HEK293T (cell line): ENCODE results near the gene IRF2BP2.
A peak's percentile ranks its signal among the peaks of the same experiment; 100 is the strongest.

Source experiments
- CTCF ChIA-PET: fragments of 350-600 bp; formaldehyde crosslinking; extraction: SDS; loops from one replicate; lab custom pipeline; 2021; ENCODE audit warnings: antibody characterized with exemption, inconsistent platforms; lab: Yijun Ruan, JAX
- POLR2A ChIA-PET: fragments of 350-600 bp; formaldehyde crosslinking; extraction: SDS; loops from one replicate; lab custom pipeline; 2020; ENCODE audit warnings: antibody characterized with exemption, inconsistent platforms; lab: Yijun Ruan, JAX
- DNase-seq: peaks from one replicate; pipeline ENCODE4 v3.0.0; 2012; ENCODE audit warnings: mixed read lengths; ENCODE audit errors: extremely low spot score
- ARNT ChIP-seq: fragments of 450-650 bp; IDR thresholded peaks from 2 replicates; pipeline ENCODE4 v1.6.1; 2017; ENCODE audit warnings: mild to moderate bottlenecking
- BHLHE40 ChIP-seq: fragments of 450-650 bp; IDR thresholded peaks from 2 replicates; pipeline ENCODE4 v1.6.1; 2016; ENCODE audit warnings: mild to moderate bottlenecking, moderate library complexity, borderline replicate concordance
- CTBP1 ChIP-seq: fragments of 450-650 bp; IDR thresholded peaks from 2 replicates; pipeline ENCODE4 v1.6.1; 2016; ENCODE audit warnings: borderline replicate concordance
- ELF4 ChIP-seq: fragments of 450-650 bp; IDR thresholded peaks from 2 replicates; pipeline ENCODE4 v1.6.1; 2017; ENCODE audit warnings: antibody characterized with exemption
- FOXA1 ChIP-seq: fragments of 450-650 bp; IDR thresholded peaks from 2 replicates; pipeline ENCODE4 v1.6.1; 2016; ENCODE audit warnings: mild to moderate bottlenecking
- FOXK2 ChIP-seq: fragments of 450-650 bp; IDR thresholded peaks from 2 replicates; pipeline ENCODE4 v1.6.1; 2016; ENCODE audit warnings: mild to moderate bottlenecking
- FOXM1 ChIP-seq: fragments of 450-650 bp; IDR thresholded peaks from 2 replicates; pipeline ENCODE4 v1.6.1; 2017; ENCODE audit warnings: mild to moderate bottlenecking, borderline replicate concordance
- HDGF ChIP-seq: fragments of 450-650 bp; IDR thresholded peaks from 2 replicates; pipeline ENCODE4 v1.6.1; 2017; ENCODE audit warnings: antibody characterized with exemption, borderline replicate concordance
- L3MBTL2 ChIP-seq: fragments of 450-650 bp; conservative IDR thresholded peaks from 2 replicates; pipeline ENCODE4 v1.6.1; 2016; ENCODE audit warnings: mild to moderate bottlenecking
- LEF1 ChIP-seq: fragments of 450-650 bp; IDR thresholded peaks from 2 replicates; pipeline ENCODE4 v1.6.1; 2017; ENCODE audit warnings: mild to moderate bottlenecking, borderline replicate concordance
- NFRKB ChIP-seq: fragments of 450-650 bp; IDR thresholded peaks from 2 replicates; pipeline ENCODE4 v1.6.1; 2016; ENCODE audit warnings: mild to moderate bottlenecking, moderate library complexity
- SP1 ChIP-seq: fragments of 450-650 bp; IDR thresholded peaks from 2 replicates; pipeline ENCODE4 v1.6.1; 2017
- SUZ12 ChIP-seq: fragments of 450-650 bp; IDR thresholded peaks from 2 replicates; pipeline ENCODE4 v1.6.1; 2016; ENCODE audit warnings: mild to moderate bottlenecking
- TARDBP ChIP-seq: fragments of 450-650 bp; IDR thresholded peaks from 2 replicates; pipeline ENCODE4 v1.6.1; 2016
- ZNF384 ChIP-seq: fragments of 450-650 bp; IDR thresholded peaks from 2 replicates; pipeline ENCODE4 v1.6.1; 2016
- TF ChIP-seq, protein P1 (sequence below): fragments of 450-650 bp; IDR thresholded peaks from 2 replicates; pipeline ENCODE4 v1.6.1; 2016

IRF2BP2 gene

GRCh38 chr1:234610061-234610665 is at the start of gene IRF2BP2:
Gene IRF2BP2 (minus strand): TSS chr1:234610178. CDS start chr1:234609494, 684 bp downstream.
- TF ChIP-seq ARNT, result 0 out of 2 replicates have a peak, but pooled peaks have one; percentile 20
- no peak for TF ChIP-seq FOXK2
- ChIA-PET CTCF (interaction anchor here (0.6 to 0.7 kb wide), 2 partner anchors 46 to 477 kb away, joined by 3 read pairs; no protein-coding TSS in a partner anchor), POLR2A (interaction anchor here (0.7 to 7.0 kb wide), 31 partner anchors 10 to 485 kb away, joined by 3 to 154 read pairs (median 6); partner anchors contain the start of gene COA6)
- DNase-seq, result peak; percentile 89

- POLR2A ChIA-PET, result interaction anchor here (2.1 kb wide), 1 partner anchor 48 kb away, joined by 15 read pairs; the partner anchor contains the start of gene IRF2BP2
- CTCF ChIA-PET, result no interaction called here
- no peak for DNase-seq
- TF ChIP-seq SUZ12, result no peak
- no peak for TF ChIP-seq ARNT
- TF ChIP-seq FOXM1, result no peak
- no peak for TF ChIP-seq FOXA1
Observed at GRCh38 chr1:234659538-234659937, 49.6 kb upstream of the IRF2BP2 start.

GRCh38 chr1:234658138-234658537 is 48.2 kb upstream of the IRF2BP2 start:
- CTCF ChIA-PET, result no interaction called here
- POLR2A ChIA-PET, result interaction anchor here (1.4 to 2.1 kb wide), 3 partner anchors 47 to 62 kb away, joined by 3 to 15 read pairs (median 4); partner anchors contain the start of gene IRF2BP2
- DNase-seq, result no peak
- TF ChIP-seq FOXM1 (no peak), SP1 (no peak), ARNT (no peak), ELF4 (no peak), CTBP1 (no peak), NFRKB (no peak), BHLHE40 (no peak), L3MBTL2 (no peak), HDGF (no peak), LEF1 (no peak)
- TF ChIP-seq, protein P1, sequence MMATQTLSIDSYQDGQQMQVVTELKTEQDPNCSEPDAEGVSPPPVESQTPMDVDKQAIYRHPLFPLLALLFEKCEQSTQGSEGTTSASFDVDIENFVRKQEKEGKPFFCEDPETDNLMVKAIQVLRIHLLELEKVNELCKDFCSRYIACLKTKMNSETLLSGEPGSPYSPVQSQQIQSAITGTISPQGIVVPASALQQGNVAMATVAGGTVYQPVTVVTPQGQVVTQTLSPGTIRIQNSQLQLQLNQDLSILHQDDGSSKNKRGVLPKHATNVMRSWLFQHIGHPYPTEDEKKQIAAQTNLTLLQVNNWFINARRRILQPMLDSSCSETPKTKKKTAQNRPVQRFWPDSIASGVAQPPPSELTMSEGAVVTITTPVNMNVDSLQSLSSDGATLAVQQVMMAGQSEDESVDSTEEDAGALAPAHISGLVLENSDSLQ, result no peak

DNA sequence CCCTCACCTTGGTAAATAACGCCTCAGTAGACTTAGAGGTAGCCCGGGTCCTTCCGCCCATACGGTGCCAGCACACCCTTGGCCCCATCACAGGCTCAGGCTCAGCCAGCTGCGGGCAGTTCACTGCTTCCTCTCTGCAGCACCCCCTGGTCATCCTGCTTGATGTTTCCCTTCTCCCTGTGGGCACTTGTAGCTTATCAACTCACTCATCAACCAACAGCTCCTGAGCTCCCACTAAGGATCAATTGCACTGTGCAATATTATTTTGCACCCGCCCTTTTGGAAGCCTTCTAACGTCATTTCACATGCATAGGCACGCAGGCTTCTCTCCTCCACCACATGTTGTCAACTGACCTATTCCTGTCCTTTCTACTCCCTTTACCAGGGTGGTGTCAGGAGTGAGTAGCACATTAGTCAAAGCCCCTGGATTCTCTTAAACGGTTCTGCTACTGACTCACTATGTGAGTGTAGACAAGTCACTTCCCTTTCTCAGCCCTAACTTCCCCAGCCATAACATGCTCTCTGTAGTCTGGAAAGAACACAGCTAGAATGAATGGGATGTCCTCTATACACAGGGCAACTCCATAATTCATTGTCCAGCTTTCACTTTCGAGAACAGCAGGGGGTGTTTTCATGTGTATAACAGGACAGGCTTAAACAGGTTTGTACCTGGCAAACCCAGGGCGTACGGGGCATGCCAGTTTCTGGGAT is 47.1 kb upstream of the IRF2BP2 start:
- TF ChIP-seq, protein P1, result 0 out of 2 replicates have a peak, but pooled peaks have one; percentile 4
- TF ChIP-seq BHLHE40, result no peak
- ChIA-PET CTCF (no interaction called here), POLR2A (interaction anchor here (1.4 to 2.1 kb wide), 3 partner anchors 46 to 63 kb away, joined by 3 to 15 read pairs (median 4); partner anchors contain the start of gene IRF2BP2)
- DNase-seq, result no peak

- CTCF ChIA-PET, result interaction anchor here (0.5 to 1.2 kb wide), 2 partner anchors 39 to 207 kb away, joined by 3 to 4 read pairs; no protein-coding TSS in a partner anchor
- no peak for DNase-seq
- TF ChIP-seq FOXK2 (no peak), LEF1 (no peak), SP1 (no peak), HDGF (no peak), FOXA1 (no peak), NFRKB (no peak), CTBP1 (no peak), ELF4 (no peak), SUZ12 (no peak), L3MBTL2 (no peak), FOXM1 (no peak), ZNF384 (no peak)
- TF ChIP-seq, protein P1, result no peak
- POLR2A ChIA-PET, result interaction anchor here (1.7 kb wide), 1 partner anchor 64 kb away, joined by 3 read pairs; no protein-coding TSS in a partner anchor
Observed at GRCh38 chr1:234656070-234656895, 46.3 kb upstream of the IRF2BP2 start.

DNA sequence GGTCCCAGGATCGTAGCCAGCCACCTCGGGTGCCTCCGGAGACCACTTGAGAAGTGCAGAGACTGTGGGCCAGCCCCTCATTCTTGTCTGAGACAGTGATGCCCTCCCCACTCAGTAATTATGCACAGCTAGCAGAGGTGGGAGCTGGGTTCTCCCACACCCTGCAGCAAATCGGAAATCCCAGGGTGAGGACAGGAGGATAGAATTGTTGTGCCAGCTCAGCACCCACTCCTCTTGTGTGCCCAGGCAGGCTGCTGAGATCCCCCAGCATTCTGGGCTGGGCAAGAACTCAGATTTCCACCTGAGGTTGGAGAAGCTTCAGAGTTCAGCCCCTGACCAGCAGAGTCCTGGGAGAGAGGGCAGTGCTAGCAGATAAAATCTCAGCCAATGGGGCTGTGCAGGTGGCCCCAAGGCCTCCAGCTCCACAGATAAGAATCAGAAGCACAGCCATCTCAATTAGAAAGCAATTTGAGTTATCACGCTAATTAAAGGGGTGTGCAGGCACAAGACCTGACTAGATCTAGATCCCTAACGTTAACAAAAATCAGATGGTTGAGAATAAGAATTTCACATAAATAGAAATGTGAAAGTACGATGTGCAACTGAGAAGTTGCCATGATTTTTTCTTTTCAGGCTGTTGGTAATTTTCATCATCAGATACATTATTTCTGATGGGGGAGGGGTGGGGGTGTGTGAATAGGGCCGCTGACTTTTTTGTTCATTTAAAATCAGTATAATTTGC is 45.5 kb upstream of the IRF2BP2 start:
- TF ChIP-seq FOXM1 (no peak), LEF1 (no peak), ARNT (no peak), ELF4 (no peak), L3MBTL2 (no peak), FOXA1 (no peak), TARDBP (no peak), CTBP1 (no peak)
- TF ChIP-seq, protein P1, result no peak
- DNase-seq, result no peak
- ChIA-PET CTCF (interaction anchor here (0.5 to 1.2 kb wide), 2 partner anchors 38 to 206 kb away, joined by 3 to 4 read pairs; no protein-coding TSS in a partner anchor), POLR2A (no interaction called here)
